Neuronal stem cell (in vitro differentiated cells): ENCODE data around the gene PDCD6IP.

ENCODE experiments used
- DNase-seq: peaks from one replicate; pipeline ENCODE4 v3.0.0-alpha.2; 2013; ENCODE audit warnings: low spot score
- H2AFZ ChIP-seq: one replicate; pipeline ENCODE4 v1.6.1; 2013; ENCODE audit warnings: mild to moderate bottlenecking, low read length, inconsistent platforms
- H2AK5ac ChIP-seq: 2 replicates; pipeline ENCODE4 v1.6.1; 2013; ENCODE audit warnings: low read depth, mild to moderate bottlenecking, inconsistent platforms, low read length, moderate library complexity, mixed read lengths
- H2BK120ac ChIP-seq: 2 replicates; pipeline ENCODE4 v1.6.1; 2013; ENCODE audit warnings: low read depth, mild to moderate bottlenecking, inconsistent platforms, low read length, moderate library complexity, mixed read lengths
- H2BK12ac ChIP-seq: one replicate; pipeline ENCODE4 v1.6.1; 2013; ENCODE audit warnings: low read length, inconsistent platforms
- H2BK15ac ChIP-seq: 2 replicates; pipeline ENCODE4 v1.6.1; 2013; ENCODE audit warnings: mild to moderate bottlenecking, low read length, inconsistent platforms, mixed read lengths
- H2BK5ac ChIP-seq: one replicate; pipeline ENCODE4 v1.6.1; 2013; ENCODE audit warnings: inconsistent platforms, mild to moderate bottlenecking, low read length, moderate library complexity
- H3K14ac ChIP-seq: one replicate; pipeline ENCODE4 v1.6.1; 2013; ENCODE audit warnings: low read length, inconsistent platforms
- H3K18ac ChIP-seq: 2 replicates; pipeline ENCODE4 v1.6.1; 2013; ENCODE audit warnings: low read length, inconsistent platforms
- H3K23ac ChIP-seq: 2 replicates; pipeline ENCODE4 v1.6.1; 2013; ENCODE audit warnings: low read depth, mild to moderate bottlenecking, mixed read lengths, low read length, inconsistent platforms; ENCODE audit not compliant: poor library complexity
- H3K27ac ChIP-seq: replicated peaks from 3 replicates; pipeline ENCODE4 v1.5.1; 2013; ENCODE audit warnings: low read length, inconsistent platforms
- H3K27me3 ChIP-seq, 3 experiments: 2 replicates each; pipeline ENCODE4 v1.6.1; 2013; ENCODE audit warnings: low read length in 3 of 3, mild to moderate bottlenecking in 2 of 3, inconsistent platforms in 1 of 3, low read depth in 1 of 3, mixed read lengths in 1 of 3, moderate library complexity in 1 of 3; ENCODE audit not compliant: control insufficient read depth in 3 of 3, insufficient read depth in 3 of 3
- H3K36me3 ChIP-seq, 2 donors: replicated peaks in 1 of 2; 2 replicates each; pipeline ENCODE4 v1.6.1; 2013; ENCODE audit warnings: low read length in 2 of 2; ENCODE audit not compliant: control insufficient read depth in 2 of 2, insufficient read depth in 2 of 2
- H3K4ac ChIP-seq: 2 replicates; pipeline ENCODE4 v1.6.1; 2013; ENCODE audit warnings: inconsistent platforms, mild to moderate bottlenecking, low read length, moderate library complexity
- H3K4me1 ChIP-seq, 2 donors: 1 replicate in 1 of 2; 2 replicates in 1 of 2; pipeline ENCODE4 v1.6.1; 2013; ENCODE audit warnings: low read length in 2 of 2, low read depth in 1 of 2; ENCODE audit not compliant: control insufficient read depth in 2 of 2, insufficient read depth in 1 of 2
- H3K4me2 ChIP-seq: one replicate; pipeline ENCODE4 v1.6.1; 2013; ENCODE audit warnings: mild to moderate bottlenecking, low read length, inconsistent platforms; ENCODE audit not compliant: insufficient read depth, poor library complexity, severe bottlenecking
- H3K4me3 ChIP-seq, 2 donors: 2 replicates each; pipeline ENCODE4 v1.5.1; 2013; ENCODE audit warnings: low read length in 2 of 2, mild to moderate bottlenecking in 2 of 2, inconsistent platforms in 1 of 2, moderate library complexity in 1 of 2
- H3K79me1 ChIP-seq: one replicate; pipeline ENCODE4 v1.6.1; 2013; ENCODE audit warnings: low read depth, mild to moderate bottlenecking, inconsistent platforms, low read length, moderate library complexity
- H3K9ac ChIP-seq: one replicate; pipeline ENCODE4 v1.6.1; 2013; ENCODE audit warnings: mild to moderate bottlenecking, low read depth, low read length, inconsistent platforms; ENCODE audit not compliant: poor library complexity
- H3K9me3 ChIP-seq, 2 donors: replicated peaks in 1 of 2; 2 replicates each; pipeline versions ENCODE3 to v1.6.1; 2013; ENCODE audit warnings: low read length in 2 of 2, mild to moderate bottlenecking in 2 of 2, inconsistent platforms in 1 of 2, low read depth in 1 of 2, mixed read lengths in 1 of 2, moderate library complexity in 1 of 2; ENCODE audit not compliant: control insufficient read depth in 2 of 2, insufficient read depth in 1 of 2
- H4K8ac ChIP-seq: one replicate; pipeline ENCODE4 v1.6.1; 2013; ENCODE audit warnings: low read depth, mild to moderate bottlenecking, inconsistent platforms, low read length, moderate library complexity
- H4K91ac ChIP-seq: one replicate; pipeline ENCODE4 v1.6.1; 2013; ENCODE audit warnings: low read length, low read depth, mild to moderate bottlenecking, inconsistent platforms; ENCODE audit not compliant: poor library complexity
- WGBS, 2 donors: extraction: QIAGEN DNeasy Blood & Tissue Kit; methylation state at CpG; one replicate each; pipeline ENCODE4 v1.1.7; 2013; ENCODE audit warnings: missing lambda C conversion rate in 2 of 2, mixed read lengths in 1 of 2; ENCODE audit not compliant: insufficient read length in 2 of 2, insufficient replicate concordance in 1 of 2; ENCODE audit errors: extremely low coverage in 2 of 2; 5-methylcytosine and 5-hydroxymethylcytosine counted together

PDCD6IP gene

GRCh38 chr3:33900440-33900808 lies 102.0 kb downstream of the PDCD6IP start:
- Histone ChIP-seq H3K9me3 (peaks cover 0 to 2% of the 10 kb centered on the region in 2 donors), H2BK15ac (no peak overlapping the region), H3K4me1 (no peaks in the 10 kb centered on the region), H3K27me3 (no peaks in the 10 kb centered on the region), H3K14ac (no peak overlapping the region), H2BK120ac (no peak overlapping the region), H3K4me2 (no peak overlapping the region), H3K4me3 (no peak overlapping the region), H3K79me1 (no peaks in the 10 kb centered on the region), H3K18ac (no peak overlapping the region), H3K27ac (no peak overlapping the region), H4K8ac (no peak overlapping the region), H3K23ac (no peak overlapping the region), H4K91ac (no peak overlapping the region), H3K9ac (no peak overlapping the region), H3K36me3 (no peaks in the 10 kb centered on the region), H2AFZ (no peak overlapping the region), H2BK5ac (no peak overlapping the region), H3K4ac (no peak overlapping the region), H2AK5ac (no peak overlapping the region), H2BK12ac (no peak overlapping the region)
- no peak for DNase-seq

GRCh38 chr3:33900809-33901505 lies 102.5 kb downstream of the PDCD6IP start:
- no peak overlapping the region for H4K8ac ChIP-seq
- H2BK120ac ChIP-seq, result no peak overlapping the region
- H3K36me3 ChIP-seq, result no peaks in the 10 kb centered on the region
- H3K27me3 ChIP-seq, result no peaks in the 10 kb centered on the region
- H2AK5ac ChIP-seq, result no peak overlapping the region
- H2AFZ ChIP-seq, result no peak overlapping the region
- no peak overlapping the region for H3K14ac ChIP-seq
- H2BK5ac ChIP-seq, result no peak overlapping the region
- no peak overlapping the region for H3K23ac ChIP-seq
- H3K4me1 ChIP-seq, result no peaks in the 10 kb centered on the region
- no peak overlapping the region for H3K9ac ChIP-seq
- no peak overlapping the region for H2BK12ac ChIP-seq
- H3K27ac ChIP-seq, result no peak overlapping the region
- no peaks in the 10 kb centered on the region for H3K79me1 ChIP-seq
- H2BK15ac ChIP-seq, result no peak overlapping the region
- WGBS, 2 donors, result no CpG with 5 or more reads among the region's 11 CpGs
- H4K91ac ChIP-seq, result no peak overlapping the region
- no peak overlapping the region for H3K18ac ChIP-seq
- peaks cover 0 to 2% of the 10 kb centered on the region in 2 donors for H3K9me3 ChIP-seq
- no peak overlapping the region for H3K4me2 ChIP-seq
- no peak overlapping the region for H3K4me3 ChIP-seq
- H3K4ac ChIP-seq, result no peak overlapping the region
- DNase-seq, result no peak

- no peaks in the 10 kb centered on the region for H3K79me1 ChIP-seq
- no peak overlapping the region for H3K27ac ChIP-seq
- no peak overlapping the region for H2AFZ ChIP-seq
- no peak overlapping the region for H2AK5ac ChIP-seq
- H3K18ac ChIP-seq, result no peak overlapping the region
- H4K8ac ChIP-seq, result no peak overlapping the region
- no peak overlapping the region for H3K23ac ChIP-seq
- H2BK5ac ChIP-seq, result no peak overlapping the region
- no peak for DNase-seq
- H3K9ac ChIP-seq, result no peak overlapping the region
- no peak overlapping the region for H3K14ac ChIP-seq
- H3K4me2 ChIP-seq, result no peak overlapping the region
- WGBS, 2 donors, result no CpG with 5 or more reads among the region's 6 CpGs
- no peaks in the 10 kb centered on the region for H3K36me3 ChIP-seq
- no peak overlapping the region for H2BK120ac ChIP-seq
- no peaks in the 10 kb centered on the region for H3K27me3 ChIP-seq
- H3K9me3 ChIP-seq, result peaks cover 0 to 2% of the 10 kb centered on the region in 2 donors
- H2BK15ac ChIP-seq, result no peak overlapping the region
- no peak overlapping the region for H3K4me3 ChIP-seq
- H3K4me1 ChIP-seq, result no peaks in the 10 kb centered on the region
- H4K91ac ChIP-seq, result no peak overlapping the region
- H2BK12ac ChIP-seq, result no peak overlapping the region
- H3K4ac ChIP-seq, result no peak overlapping the region
These were observed 103.6 kb downstream of the PDCD6IP start for GRCh38 chr3:33901862-33902563.

- H3K4me3 ChIP-seq, result no peak overlapping the region
- H3K27me3 ChIP-seq, result no peaks in the 10 kb centered on the region
- H2AK5ac ChIP-seq, result no peak overlapping the region
- no peak overlapping the region for H3K9ac ChIP-seq
- no peak overlapping the region for H3K27ac ChIP-seq
- no peak overlapping the region for H3K18ac ChIP-seq
- H3K4me1 ChIP-seq, result no peaks in the 10 kb centered on the region
- no CpG with 5 or more reads among the region's 3 CpGs for WGBS, 2 donors
- H2BK5ac ChIP-seq, result no peak overlapping the region
- H4K91ac ChIP-seq, result no peak overlapping the region
- no peak overlapping the region for H4K8ac ChIP-seq
- no peak for DNase-seq
- H3K4me2 ChIP-seq, result no peak overlapping the region
- H2AFZ ChIP-seq, result no peak overlapping the region
- H2BK12ac ChIP-seq, result no peak overlapping the region
- H2BK15ac ChIP-seq, result no peak overlapping the region
- no peak overlapping the region for H2BK120ac ChIP-seq
- H3K79me1 ChIP-seq, result no peaks in the 10 kb centered on the region
- no peaks in the 10 kb centered on the region for H3K9me3 ChIP-seq
- H3K36me3 ChIP-seq, result no peaks in the 10 kb centered on the region
- H3K4ac ChIP-seq, result no peak overlapping the region
- no peak overlapping the region for H3K14ac ChIP-seq
- no peak overlapping the region for H3K23ac ChIP-seq
These were observed 106.3 kb downstream of the PDCD6IP start for GRCh38 chr3:33904730-33905129.
